ENCODE results near the gene GSDMA. TPM values are rescaled to one million over a fixed set of nuclear protein-coding genes. Genes with fewer than 3 reads are reported as not detected.

The GSDMA gene
- total and polyA plus RNA-seq, 2 donors from 2014 or later, result 0.47 to 0.80 TPM

DNA sequence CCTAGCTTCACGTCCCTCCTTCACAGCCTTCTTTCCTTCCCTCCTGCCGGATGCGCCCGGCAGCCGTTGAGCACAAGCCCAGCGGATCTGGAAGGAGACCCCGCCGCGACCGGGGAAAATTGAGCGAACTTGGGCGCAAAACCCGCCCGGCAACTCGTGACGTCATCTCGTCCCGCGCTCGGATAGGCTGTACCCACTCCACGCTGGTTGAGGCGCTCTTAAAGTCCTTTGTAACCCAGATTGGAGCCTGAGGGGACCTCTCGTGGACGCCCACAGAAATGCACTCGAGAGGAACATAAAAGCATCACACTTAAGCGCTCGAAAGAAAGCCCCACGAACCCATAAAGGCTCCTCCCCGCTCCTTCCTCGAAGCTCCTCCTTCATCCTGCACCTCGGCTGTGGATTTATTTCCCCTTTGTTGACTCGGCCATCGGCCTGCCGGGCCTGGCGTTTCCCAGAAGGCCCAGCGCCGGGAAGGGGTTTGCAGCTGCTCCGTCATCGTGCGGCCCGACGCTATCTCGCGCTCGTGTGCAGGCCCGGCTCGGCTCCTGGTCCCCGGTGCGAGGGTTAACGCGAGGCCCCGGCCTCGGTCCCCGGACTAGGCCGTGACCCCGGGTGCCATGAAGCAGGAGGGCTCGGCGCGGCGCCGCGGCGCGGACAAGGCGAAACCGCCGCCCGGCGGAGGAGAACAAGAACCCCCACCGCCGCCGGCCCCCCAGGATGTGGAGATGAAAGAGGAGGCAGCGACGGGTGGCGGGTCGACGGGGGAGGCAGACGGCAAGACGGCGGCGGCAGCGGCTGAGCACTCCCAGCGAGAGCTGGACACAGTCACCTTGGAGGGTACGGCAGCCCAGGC, 17.8 kb downstream of the GSDMA start, which contains the start of gene PSMD3:
TSS of gene PSMD3 (plus strand) at position 457 of the 856 bp plus-strand sequence. CDS start at position 621, 164 bp downstream.
- Histone ChIP-seq H3K9ac (ENCODE audit: low read length in 3 of 3) (peak within 1 kb of the TSS; percentile 75 to 97 (median 97)), H3K4me3 (ENCODE audit: low read length in 3 of 3) (peak within 1 kb of the TSS; percentile 82 to 94 (median 94)), H3K27ac (ENCODE audit: low read depth in 2 of 2, low read length in 2 of 2) (peak within 1 kb of the TSS; percentile 83 to 86), H3K4me1 (ENCODE audit: control insufficient read depth in 2 of 3, insufficient read depth in 2 of 3, low read depth in 1 of 3, low read length in 3 of 3) (peaks cover 0 to 12% (median 3%) of the 10 kb centered on the region in 3 donors), H3K9me3 (ENCODE audit: control insufficient read depth in 2 of 3, insufficient read depth in 1 of 3, low read length in 3 of 3) (no peaks in the 10 kb centered on the region), H3K27me3 (ENCODE audit: control insufficient read depth, insufficient read depth, low read length) (no peaks in the 10 kb centered on the region), H3K36me3 (ENCODE audit: control insufficient read depth in 2 of 3, insufficient read depth in 3 of 3, low read length in 3 of 3) (peaks cover 7 to 15% (median 14%) of the 10 kb centered on the region in 3 donors)
- DNase-seq, result peak; percentile 99 to 100 (median 100)
- TF ChIP-seq, protein P1, sequence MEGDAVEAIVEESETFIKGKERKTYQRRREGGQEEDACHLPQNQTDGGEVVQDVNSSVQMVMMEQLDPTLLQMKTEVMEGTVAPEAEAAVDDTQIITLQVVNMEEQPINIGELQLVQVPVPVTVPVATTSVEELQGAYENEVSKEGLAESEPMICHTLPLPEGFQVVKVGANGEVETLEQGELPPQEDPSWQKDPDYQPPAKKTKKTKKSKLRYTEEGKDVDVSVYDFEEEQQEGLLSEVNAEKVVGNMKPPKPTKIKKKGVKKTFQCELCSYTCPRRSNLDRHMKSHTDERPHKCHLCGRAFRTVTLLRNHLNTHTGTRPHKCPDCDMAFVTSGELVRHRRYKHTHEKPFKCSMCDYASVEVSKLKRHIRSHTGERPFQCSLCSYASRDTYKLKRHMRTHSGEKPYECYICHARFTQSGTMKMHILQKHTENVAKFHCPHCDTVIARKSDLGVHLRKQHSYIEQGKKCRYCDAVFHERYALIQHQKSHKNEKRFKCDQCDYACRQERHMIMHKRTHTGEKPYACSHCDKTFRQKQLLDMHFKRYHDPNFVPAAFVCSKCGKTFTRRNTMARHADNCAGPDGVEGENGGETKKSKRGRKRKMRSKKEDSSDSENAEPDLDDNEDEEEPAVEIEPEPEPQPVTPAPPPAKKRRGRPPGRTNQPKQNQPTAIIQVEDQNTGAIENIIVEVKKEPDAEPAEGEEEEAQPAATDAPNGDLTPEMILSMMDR (IDR thresholded peaks at IDR 0.05; ENCODE audit: borderline replicate concordance, extremely low read depth, insufficient read depth), result peak; percentile 82
- peak; percentile 98 for FAIRE-seq
- intact Hi-C loops (cut with DNase I), result no loop called here

DNA sequence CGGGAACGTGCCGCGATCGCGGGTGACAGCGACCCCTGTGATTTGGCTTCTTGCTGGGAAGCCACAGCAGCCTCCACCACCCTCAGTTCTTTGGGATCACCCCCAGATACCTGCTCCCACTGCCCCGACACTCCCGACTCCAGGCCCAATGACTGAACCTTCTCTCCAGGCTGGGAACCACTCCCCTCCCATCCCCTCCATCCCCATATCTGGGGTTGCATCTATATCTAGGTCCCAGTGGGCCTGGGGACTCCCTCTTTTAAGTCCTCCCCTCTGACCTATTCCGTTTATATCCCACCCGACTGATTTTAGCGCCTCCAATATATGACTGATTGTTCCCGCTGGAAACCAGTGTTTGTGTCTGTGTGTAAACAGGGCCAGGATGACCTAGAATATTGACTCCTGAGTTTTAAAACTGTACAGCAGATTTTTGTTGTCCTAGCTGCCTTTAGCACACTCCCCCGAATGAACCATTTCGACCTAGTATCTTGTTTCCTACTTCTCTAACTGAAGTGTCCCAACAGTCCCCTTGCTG, 18.5 kb downstream of the GSDMA start:
- FAIRE-seq, result no peak
- Histone ChIP-seq H3K4me3 (ENCODE audit: low read length in 3 of 3) (peak overlapping the region; percentile 76 to 94 (median 94)), H3K4me1 (ENCODE audit: control insufficient read depth in 2 of 3, insufficient read depth in 2 of 3, low read depth in 1 of 3, low read length in 3 of 3) (peaks cover 0 to 12% (median 3%) of the 10 kb centered on the region in 3 donors), H3K9me3 (ENCODE audit: control insufficient read depth in 2 of 3, insufficient read depth in 1 of 3, low read length in 3 of 3) (no peaks in the 10 kb centered on the region), H3K27me3 (ENCODE audit: control insufficient read depth, insufficient read depth, low read length) (no peaks in the 10 kb centered on the region), H3K36me3 (ENCODE audit: control insufficient read depth in 2 of 3, insufficient read depth in 3 of 3, low read length in 3 of 3) (peaks cover 7 to 20% (median 18%) of the 10 kb centered on the region in 3 donors), H3K9ac (ENCODE audit: low read length in 3 of 3) (peak overlapping the region; percentile 42 to 97 (median 97)), H3K27ac (ENCODE audit: low read depth in 2 of 2, low read length in 2 of 2) (peak overlapping the region; percentile 71 to 83)
- DNase-seq, result peak in 2 of 5 donors; percentile 38 to 47
- TF ChIP-seq, protein P1 (IDR thresholded peaks at IDR 0.05; ENCODE audit: borderline replicate concordance, extremely low read depth, insufficient read depth), result no peak
- intact Hi-C loops (cut with DNase I), result no loop called here

DNA sequence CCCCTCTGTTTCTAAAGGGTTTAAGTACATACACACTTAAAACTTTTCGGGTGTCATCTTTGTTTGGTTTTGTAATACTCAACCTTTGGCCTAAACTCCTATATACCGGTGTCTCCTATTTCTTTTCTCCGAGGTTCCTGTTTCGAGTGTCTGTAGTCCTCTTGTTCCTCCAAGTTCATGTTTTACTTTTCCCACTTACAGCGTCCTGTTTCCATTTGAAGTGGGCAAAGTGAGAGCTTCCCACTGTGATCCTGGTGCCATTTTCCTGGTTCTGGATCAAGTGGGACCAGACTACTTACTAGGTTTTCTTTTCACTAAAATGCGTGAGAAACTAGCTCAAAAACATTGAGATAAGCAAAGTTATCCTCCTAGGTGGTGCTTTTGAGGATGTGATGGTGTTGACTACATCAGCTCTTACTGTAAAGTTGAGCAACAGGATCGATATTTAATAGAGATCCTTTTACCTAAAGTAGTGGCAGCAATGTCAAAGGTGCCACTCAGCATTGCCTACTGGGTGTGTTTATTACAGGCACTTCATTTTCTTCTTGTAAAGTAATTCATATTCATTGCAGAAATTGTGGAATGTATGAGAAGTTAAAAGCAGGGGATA, 19.1 kb downstream of the GSDMA start:
- H3K9ac ChIP-seq (ENCODE audit: low read length in 3 of 3), result peak overlapping the region; percentile 42 to 97 (median 97)
- FAIRE-seq, result no peak

More for the DNA sequence above, 19.1 kb downstream of the GSDMA start:
- H3K4me3 ChIP-seq (ENCODE audit: low read length in 3 of 3), result peak overlapping the region; percentile 76 to 94 (median 94)
- H3K9me3 ChIP-seq (ENCODE audit: control insufficient read depth in 2 of 3, insufficient read depth in 1 of 3, low read length in 3 of 3), result no peaks in the 10 kb centered on the region
- no peak overlapping the region for H3K27ac ChIP-seq (ENCODE audit: low read depth in 2 of 2, low read length in 2 of 2)
- intact Hi-C loops (cut with DNase I), result no loop called here
- DNase-seq, result no peak
- H3K27me3 ChIP-seq (ENCODE audit: control insufficient read depth, insufficient read depth, low read length), result no peaks in the 10 kb centered on the region
- TF ChIP-seq, protein P1 (IDR thresholded peaks at IDR 0.05; ENCODE audit: borderline replicate concordance, extremely low read depth, insufficient read depth), result no peak
- H3K36me3 ChIP-seq (ENCODE audit: control insufficient read depth in 2 of 3, insufficient read depth in 3 of 3, low read length in 3 of 3), result peaks cover 10 to 26% (median 24%) of the 10 kb centered on the region in 3 donors
- peaks cover 0 to 12% (median 3%) of the 10 kb centered on the region in 3 donors for H3K4me1 ChIP-seq (ENCODE audit: control insufficient read depth in 2 of 3, insufficient read depth in 2 of 3, low read depth in 1 of 3, low read length in 3 of 3)
